NT2/D1 (cell line): Measurements from ENCODE around the gene CFHR1.
"Not testable (repeated sequence)": the region's sequence is repeated elsewhere in the genome, so short reads cannot be mapped to it uniquely, and the experiment has no call there.

Source experiments
- SUZ12 ChIP-seq: IDR thresholded peaks from 2 replicates; pipeline ENCODE4 v1.6.1; 2011; ENCODE audit not compliant: insufficient read length, insufficient read depth; ENCODE audit errors: extremely low read depth
- ZNF274 ChIP-seq: IDR thresholded peaks from 2 replicates; pipeline ENCODE4 v1.6.1; 2011; ENCODE audit warnings: mild to moderate bottlenecking, low read depth, low read length

- TF ChIP-seq SUZ12, ZNF274: not testable (repeated sequence)
These were observed 28.3 kb upstream of the CFHR1 start for GRCh38 chr1:196791252-196791651.
